ENCODE data around the gene ACSL4.

Gene ACSL4

DNA sequence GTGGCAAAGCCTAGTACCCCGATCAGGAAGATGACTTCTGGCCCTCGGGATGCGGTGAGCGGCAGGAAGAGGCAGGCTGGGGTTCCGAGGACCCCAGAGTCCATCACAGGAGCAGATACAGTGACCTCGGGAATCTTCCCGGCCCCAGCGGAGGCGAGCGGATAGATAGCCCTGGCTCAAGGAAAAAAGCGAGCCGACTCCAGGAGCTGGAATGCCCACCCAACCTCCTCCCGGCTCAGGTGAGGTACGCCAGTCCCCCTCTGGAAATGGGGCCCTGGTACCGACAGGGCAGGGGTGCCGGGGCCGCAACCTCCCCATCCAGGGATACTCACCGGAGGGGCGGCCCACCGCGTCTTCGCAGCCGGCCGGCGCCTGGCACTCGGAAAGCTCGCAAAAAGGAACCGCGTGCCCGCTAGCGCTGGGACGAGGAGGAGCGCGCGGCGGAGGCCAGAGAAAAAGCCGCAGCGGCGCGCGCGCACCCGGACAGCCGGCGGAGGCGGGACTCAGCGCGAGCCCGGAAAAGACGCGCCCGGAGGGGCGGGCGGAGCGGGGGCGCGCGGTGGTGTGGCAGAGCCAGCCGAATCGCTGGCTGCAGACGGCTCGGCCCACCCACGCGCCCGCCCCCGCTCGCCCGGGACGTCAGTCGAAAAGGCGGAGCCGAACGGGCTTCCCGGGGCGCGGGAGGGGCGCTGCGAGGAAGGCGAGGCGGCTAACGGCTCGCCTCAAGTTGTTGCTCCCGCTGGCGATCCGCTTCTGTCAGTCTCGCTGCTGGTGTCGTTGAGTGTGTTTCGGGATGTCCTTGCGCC is at the start of gene ACSL4:
Gene ACSL4, minus strand, starts transcription at position 451 of the 806 bp plus-strand sequence. CDS start 49,894 bp downstream, outside the sequence.
- peak within 1 kb of the TSS; percentile 98 for H3K27ac Mint-ChIP-seq
- peak; percentile 72 to 74 for DNase-seq (ENCODE audit: low spot score in 2 of 2)
- H3K4me3 Mint-ChIP-seq, result peak within 1 kb of the TSS; percentile 99
- H3K9me3 Mint-ChIP-seq, result no peaks in the 10 kb centered on the region
- peaks cover 15% of the 10 kb centered on the region for H3K4me1 Mint-ChIP-seq
- peak; percentile 90 for ATAC-seq (ENCODE audit: low read depth)
- H3K36me3 Mint-ChIP-seq, result peaks cover 3% of the 10 kb centered on the region
- no peaks in the 10 kb centered on the region for H3K27me3 Mint-ChIP-seq

DNA sequence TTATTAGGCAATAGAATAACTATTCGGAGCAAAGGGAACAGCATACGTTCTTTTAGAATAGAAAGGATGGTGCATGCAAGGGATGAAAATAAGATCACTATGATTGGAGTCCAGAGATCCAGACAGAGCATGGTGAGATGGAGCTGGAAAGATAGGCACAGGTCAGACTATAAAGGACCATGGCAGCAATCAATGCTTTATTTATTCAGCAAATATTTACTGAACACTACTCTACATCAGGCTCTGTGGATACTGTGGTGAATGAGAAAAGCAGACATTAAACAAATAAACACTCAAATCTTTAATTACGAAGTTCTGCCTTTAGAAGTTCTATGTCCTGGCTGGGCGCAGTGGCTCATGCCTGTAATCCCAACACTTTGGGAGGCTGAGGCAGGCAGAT is 44.7 kb upstream of the ACSL4 start:
- Mint-ChIP-seq H3K27me3 (no peaks in the 10 kb centered on the region), H3K27ac (no peak overlapping the region), H3K9me3 (no peaks in the 10 kb centered on the region), H3K4me3 (no peak overlapping the region), H3K36me3 (no peaks in the 10 kb centered on the region), H3K4me1 (no peaks in the 10 kb centered on the region)
- no peak for DNase-seq (ENCODE audit: low spot score in 2 of 2)
- no peak for ATAC-seq (ENCODE audit: low read depth)

DNA sequence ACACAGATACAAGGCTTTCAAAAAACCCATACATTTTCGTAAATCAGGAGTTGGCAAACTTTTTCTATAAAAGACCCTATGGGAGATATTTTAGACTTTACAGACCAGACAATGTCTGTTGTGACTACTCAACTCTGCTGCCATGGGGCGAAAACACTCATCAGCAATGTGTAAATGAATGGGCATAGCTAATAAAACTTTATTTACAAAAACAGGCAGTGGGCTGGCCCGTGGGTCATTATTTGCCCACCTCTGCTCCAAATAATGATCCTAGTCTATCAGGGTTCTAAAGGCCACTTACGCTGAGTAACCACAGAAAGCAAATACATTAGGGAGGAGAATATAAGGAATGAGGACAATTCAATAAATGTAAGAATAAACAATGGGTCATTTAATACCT is 43.9 kb upstream of the ACSL4 start:
- Mint-ChIP-seq H3K36me3 (no peaks in the 10 kb centered on the region), H3K27me3 (no peaks in the 10 kb centered on the region), H3K4me1 (no peaks in the 10 kb centered on the region), H3K27ac (no peak overlapping the region), H3K9me3 (no peaks in the 10 kb centered on the region), H3K4me3 (no peak overlapping the region)
- ATAC-seq (ENCODE audit: low read depth), result no peak
- no peak for DNase-seq (ENCODE audit: low spot score in 2 of 2)

DNA sequence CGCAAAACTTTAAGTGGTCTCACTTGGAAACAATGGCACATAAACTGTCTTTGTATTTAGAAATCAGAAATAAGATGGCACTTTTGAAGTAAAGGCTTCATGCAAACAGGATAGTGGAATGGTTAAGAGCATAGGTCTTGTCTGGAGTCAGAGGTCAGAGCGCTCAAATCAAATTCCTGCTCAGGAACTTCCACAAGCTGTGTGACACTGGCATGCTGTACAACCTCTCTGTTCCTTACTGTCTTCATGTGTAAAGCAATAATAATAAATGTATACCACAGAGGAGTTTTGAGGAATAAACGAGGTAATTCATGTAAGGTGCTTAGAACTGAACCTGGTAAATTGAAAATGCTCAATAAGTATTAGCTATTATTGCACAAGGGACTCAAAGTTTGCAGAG is 43.4 kb upstream of the ACSL4 start:
- no peak for ATAC-seq (ENCODE audit: low read depth)
- H3K27ac Mint-ChIP-seq, result no peak overlapping the region
- H3K9me3 Mint-ChIP-seq, result no peaks in the 10 kb centered on the region
- H3K27me3 Mint-ChIP-seq, result no peaks in the 10 kb centered on the region
- H3K4me3 Mint-ChIP-seq, result no peak overlapping the region
- no peak for DNase-seq (ENCODE audit: low spot score in 2 of 2)
- no peaks in the 10 kb centered on the region for H3K36me3 Mint-ChIP-seq
- H3K4me1 Mint-ChIP-seq, result no peaks in the 10 kb centered on the region

DNA sequence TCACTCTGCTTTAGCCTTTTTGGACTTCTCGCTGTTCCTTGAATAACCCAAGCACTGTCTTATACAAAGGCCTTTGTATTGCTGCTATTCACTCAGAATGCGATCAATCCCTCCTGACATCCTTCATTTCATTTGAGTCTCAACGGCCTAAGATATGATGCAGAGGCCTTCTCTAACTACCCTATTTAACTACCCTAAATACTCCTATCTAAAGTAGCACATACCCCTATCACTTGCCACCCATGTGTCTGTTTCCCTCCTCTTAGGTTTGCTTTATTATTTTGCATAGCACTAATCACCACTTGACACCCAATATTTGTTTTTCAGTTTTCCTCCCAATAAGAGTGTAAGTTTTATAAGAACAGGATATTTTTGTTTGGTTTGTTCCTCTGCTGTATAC is 42.3 kb upstream of the ACSL4 start:
- H3K27me3 Mint-ChIP-seq, result no peaks in the 10 kb centered on the region
- no peak overlapping the region for H3K27ac Mint-ChIP-seq
- no peak for ATAC-seq (ENCODE audit: low read depth)
- DNase-seq (ENCODE audit: low spot score in 2 of 2), result no peak
- H3K36me3 Mint-ChIP-seq, result no peaks in the 10 kb centered on the region
- no peaks in the 10 kb centered on the region for H3K4me1 Mint-ChIP-seq
- no peak overlapping the region for H3K4me3 Mint-ChIP-seq
- H3K9me3 Mint-ChIP-seq, result no peaks in the 10 kb centered on the region

DNA sequence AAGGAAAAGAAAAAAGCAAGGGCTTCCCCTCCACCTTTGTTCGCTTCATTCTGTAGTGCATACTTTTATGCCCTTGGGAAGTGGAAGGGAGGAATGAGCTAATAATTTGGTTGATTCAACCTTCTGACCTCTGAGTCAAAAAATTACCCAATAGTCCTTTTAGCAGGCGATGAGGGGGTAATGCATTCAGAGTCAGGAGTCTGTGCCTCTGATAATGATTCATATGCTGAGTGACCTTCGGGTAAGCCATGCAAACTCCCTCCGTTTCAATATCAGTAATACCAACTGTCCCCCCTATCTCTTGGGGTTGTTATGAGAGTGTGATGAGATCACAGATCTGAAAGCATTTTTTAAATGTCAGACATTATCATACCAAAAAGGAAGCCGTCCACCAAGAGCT is 41.6 kb upstream of the ACSL4 start:
- ATAC-seq (ENCODE audit: low read depth) (no peak), DNase-seq (ENCODE audit: low spot score in 2 of 2) (no peak)
- H3K27me3 Mint-ChIP-seq, result no peaks in the 10 kb centered on the region
- no peak overlapping the region for H3K4me3 Mint-ChIP-seq
- no peaks in the 10 kb centered on the region for H3K4me1 Mint-ChIP-seq
- no peaks in the 10 kb centered on the region for H3K36me3 Mint-ChIP-seq
- no peak overlapping the region for H3K27ac Mint-ChIP-seq
- peaks cover 3% of the 10 kb centered on the region for H3K9me3 Mint-ChIP-seq

DNA sequence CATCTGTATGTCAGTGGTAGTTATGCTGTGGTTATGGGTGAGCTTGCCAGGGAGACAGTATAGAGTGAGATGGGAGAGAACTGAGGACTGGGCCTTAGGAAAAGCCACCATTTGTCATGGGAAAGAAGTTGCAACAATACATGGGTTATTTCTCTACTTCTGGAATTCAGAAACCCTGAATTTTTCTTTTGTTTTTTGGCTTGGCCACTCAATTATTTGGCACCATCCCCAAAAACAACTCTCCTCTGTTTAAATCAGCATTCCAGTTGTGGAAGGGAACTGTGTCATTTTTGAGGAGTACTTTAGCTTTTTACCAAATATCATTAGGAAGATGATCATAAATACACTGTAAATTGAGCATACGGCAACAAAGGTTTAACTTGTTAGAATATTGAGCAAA is 41.1 kb upstream of the ACSL4 start:
- Mint-ChIP-seq H3K27ac (no peak overlapping the region), H3K4me3 (no peak overlapping the region), H3K9me3 (peaks cover 3% of the 10 kb centered on the region), H3K36me3 (no peaks in the 10 kb centered on the region), H3K27me3 (no peaks in the 10 kb centered on the region), H3K4me1 (no peaks in the 10 kb centered on the region)
- DNase-seq (ENCODE audit: low spot score in 2 of 2) (no peak), ATAC-seq (ENCODE audit: low read depth) (no peak)

DNA sequence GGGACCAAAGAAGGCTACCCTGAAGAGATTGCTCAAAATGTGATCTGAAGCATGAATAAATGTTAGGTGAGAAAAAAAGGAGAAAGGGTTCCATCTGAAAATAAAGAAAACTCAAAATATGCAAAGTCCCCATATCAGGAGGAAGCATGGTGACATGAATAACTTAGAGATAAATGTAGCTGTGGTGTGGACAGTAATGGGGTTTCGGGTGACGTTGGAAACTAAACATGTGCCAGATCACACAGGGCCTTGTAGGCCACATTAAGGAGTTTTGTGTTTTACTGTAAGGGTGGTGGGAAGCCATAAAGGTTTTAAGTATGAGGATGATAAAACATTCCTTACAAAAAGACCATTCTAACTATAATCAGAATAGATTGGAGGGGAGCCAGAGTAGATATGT is 40.3 kb upstream of the ACSL4 start:
- Mint-ChIP-seq H3K4me1 (no peaks in the 10 kb centered on the region), H3K4me3 (no peak overlapping the region), H3K27ac (no peak overlapping the region), H3K9me3 (peaks cover 3% of the 10 kb centered on the region), H3K36me3 (no peaks in the 10 kb centered on the region), H3K27me3 (no peaks in the 10 kb centered on the region)
- ATAC-seq (ENCODE audit: low read depth) (no peak), DNase-seq (ENCODE audit: low spot score in 2 of 2) (no peak)

DNA sequence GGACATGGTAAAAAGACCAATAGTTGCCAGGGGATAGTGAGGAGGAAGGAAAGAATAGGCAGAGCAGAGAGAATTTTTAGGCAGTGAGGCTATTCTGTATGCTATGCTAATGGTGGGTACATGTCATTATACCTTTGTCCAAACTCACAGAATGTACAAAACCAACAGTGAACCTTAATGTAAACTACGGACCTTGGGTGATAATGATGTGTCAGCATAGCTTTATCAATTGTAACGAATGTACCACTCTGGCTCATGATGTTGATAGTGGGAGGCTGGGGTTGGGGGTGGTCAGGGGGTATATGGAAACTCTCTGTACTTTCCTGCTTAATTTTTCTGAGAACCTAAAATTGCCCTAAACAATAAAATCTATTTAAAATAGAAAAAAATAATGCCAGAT is 37.7 kb upstream of the ACSL4 start:
- Mint-ChIP-seq H3K4me1 (no peaks in the 10 kb centered on the region), H3K9me3 (peaks cover 9% of the 10 kb centered on the region), H3K27ac (no peak overlapping the region), H3K4me3 (no peak overlapping the region), H3K36me3 (no peaks in the 10 kb centered on the region), H3K27me3 (no peaks in the 10 kb centered on the region)
- DNase-seq (ENCODE audit: low spot score in 2 of 2) (no peak), ATAC-seq (ENCODE audit: low read depth) (no peak)

DNA sequence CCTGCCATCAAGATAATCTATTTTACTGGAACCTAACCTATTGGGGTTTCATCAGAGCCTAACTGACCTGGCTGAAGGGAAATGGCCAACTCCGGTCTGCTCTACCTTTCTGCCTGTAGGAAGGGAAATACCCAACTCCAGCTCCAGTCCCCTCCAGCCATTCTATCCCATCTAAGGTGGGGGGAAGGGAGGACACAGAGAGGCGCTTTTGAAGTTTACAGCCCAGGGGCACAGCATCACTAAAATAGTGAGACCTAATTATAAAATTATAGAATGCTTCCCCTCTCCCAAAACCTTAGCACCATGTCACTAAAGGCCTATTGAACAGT is 27.8 kb upstream of the ACSL4 start:
- Mint-ChIP-seq H3K9me3 (peaks cover under 1% of the 10 kb centered on the region), H3K27me3 (no peaks in the 10 kb centered on the region), H3K4me1 (no peaks in the 10 kb centered on the region), H3K4me3 (no peak overlapping the region), H3K27ac (no peak overlapping the region), H3K36me3 (no peaks in the 10 kb centered on the region)
- DNase-seq (ENCODE audit: low spot score in 2 of 2) (no peak), ATAC-seq (ENCODE audit: low read depth) (no peak)

DNA sequence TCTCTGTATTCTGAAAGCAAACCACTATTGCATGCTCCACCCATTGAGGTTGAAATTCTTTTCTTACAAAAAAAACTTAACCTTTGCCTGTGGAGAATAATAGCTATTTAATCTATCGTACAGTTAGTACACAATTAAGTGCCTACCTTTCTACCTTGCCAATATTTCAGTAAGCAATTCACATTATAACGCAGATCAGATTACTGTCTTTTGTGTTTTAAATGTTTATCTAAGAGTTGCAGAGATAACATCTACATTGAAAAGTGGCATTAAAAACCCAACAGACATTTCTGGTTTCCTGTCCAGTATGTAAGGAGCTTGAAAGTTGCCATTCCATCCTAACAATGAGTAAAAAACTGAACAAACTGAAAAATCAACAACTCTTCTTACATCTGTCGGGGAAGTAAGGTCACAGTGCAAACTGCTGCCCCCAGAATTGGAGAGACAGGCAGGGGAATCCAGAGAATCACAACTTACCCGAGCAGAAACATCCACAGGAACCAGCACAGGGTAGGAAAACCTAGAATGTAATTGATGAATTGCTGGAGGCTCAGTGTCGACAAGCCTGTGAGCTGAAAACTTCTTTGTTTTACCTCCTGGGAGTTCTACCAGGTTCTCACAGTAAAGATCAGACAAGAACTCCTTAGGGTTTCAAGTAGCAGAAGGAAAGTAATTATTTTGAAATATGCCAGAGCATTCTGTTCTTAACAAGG is 27.3 kb upstream of the ACSL4 start:
- Mint-ChIP-seq H3K27me3 (no peaks in the 10 kb centered on the region), H3K9me3 (peaks cover 4% of the 10 kb centered on the region), H3K4me3 (no peak overlapping the region), H3K4me1 (no peaks in the 10 kb centered on the region), H3K36me3 (no peaks in the 10 kb centered on the region), H3K27ac (no peak overlapping the region)
- ATAC-seq (ENCODE audit: low read depth) (no peak), DNase-seq (ENCODE audit: low spot score in 2 of 2) (no peak)

DNA sequence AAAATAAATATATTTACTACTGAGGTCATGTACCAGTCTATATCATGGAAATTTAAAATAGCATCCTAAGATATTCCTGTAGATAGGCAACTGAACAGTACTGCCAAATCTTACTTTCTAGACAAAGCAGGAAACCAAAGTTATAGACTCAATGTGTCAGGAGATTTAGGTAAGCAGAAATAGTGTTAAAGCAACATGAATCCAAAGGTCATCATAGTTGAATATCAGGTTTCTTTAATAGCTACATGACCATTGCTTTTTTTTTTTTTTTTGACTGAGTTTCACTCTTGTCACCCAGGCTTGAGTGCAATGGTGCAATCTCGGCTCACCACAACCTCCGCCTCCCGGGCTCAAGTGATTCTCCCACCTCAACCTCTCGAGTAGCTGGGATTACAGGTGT is 20.2 kb upstream of the ACSL4 start:
- Mint-ChIP-seq H3K4me1 (no peaks in the 10 kb centered on the region), H3K4me3 (no peak overlapping the region), H3K27me3 (no peaks in the 10 kb centered on the region), H3K27ac (no peak overlapping the region), H3K36me3 (peaks cover 2% of the 10 kb centered on the region), H3K9me3 (peaks cover 4% of the 10 kb centered on the region)
- ATAC-seq (ENCODE audit: low read depth), result no peak
- DNase-seq (ENCODE audit: low spot score in 2 of 2), result no peak

DNA sequence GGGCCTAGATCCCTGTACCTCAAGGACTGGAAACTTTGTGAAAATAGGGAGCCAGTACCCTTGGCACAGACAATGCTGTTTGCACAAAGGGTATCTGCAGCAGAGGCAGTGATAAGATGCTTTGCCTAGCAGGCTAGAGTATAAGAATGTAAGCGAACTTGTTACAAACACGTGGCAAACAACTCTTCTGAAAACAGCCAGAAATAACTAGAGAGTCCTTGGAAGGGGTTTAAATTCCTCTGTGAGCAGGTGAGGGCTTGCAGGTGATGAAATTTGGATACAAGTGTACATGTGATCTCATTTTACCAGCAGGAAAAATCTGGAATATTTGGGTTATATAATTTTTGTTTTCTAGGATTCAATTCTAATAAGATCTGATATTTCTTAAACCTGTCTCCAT is 18.6 kb upstream of the ACSL4 start:
- no peak overlapping the region for H3K4me3 Mint-ChIP-seq
- peaks cover 4% of the 10 kb centered on the region for H3K9me3 Mint-ChIP-seq
- no peaks in the 10 kb centered on the region for H3K4me1 Mint-ChIP-seq
- H3K27ac Mint-ChIP-seq, result no peak overlapping the region
- H3K36me3 Mint-ChIP-seq, result peaks cover 2% of the 10 kb centered on the region
- H3K27me3 Mint-ChIP-seq, result no peaks in the 10 kb centered on the region
- DNase-seq (ENCODE audit: low spot score in 2 of 2), result no peak
- ATAC-seq (ENCODE audit: low read depth), result no peak

DNA sequence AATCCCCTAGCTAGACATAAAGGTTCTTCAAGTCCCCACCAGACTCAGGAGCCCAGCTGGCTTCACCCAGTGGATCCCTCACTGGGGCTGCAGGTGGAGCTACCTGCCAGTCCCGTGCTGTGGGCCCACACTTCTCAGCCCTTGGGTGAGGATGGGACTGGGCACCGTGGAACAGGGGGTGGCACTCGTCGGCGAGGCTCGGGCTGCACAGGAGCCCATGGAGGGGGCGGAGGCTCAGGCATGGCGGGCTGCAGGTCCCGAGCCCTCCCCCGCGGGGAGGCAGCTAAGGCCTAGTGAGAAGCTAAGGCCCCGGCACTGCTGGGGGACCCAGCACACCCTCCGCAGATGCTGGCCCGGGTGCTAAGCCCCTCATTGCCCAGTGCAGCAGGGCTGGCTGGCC is 16.1 kb upstream of the ACSL4 start:
- H3K27ac Mint-ChIP-seq, result no peak overlapping the region
- H3K4me3 Mint-ChIP-seq, result no peak overlapping the region
- no peaks in the 10 kb centered on the region for H3K9me3 Mint-ChIP-seq
- H3K36me3 Mint-ChIP-seq, result no peaks in the 10 kb centered on the region
- H3K27me3 Mint-ChIP-seq, result no peaks in the 10 kb centered on the region
- DNase-seq (ENCODE audit: low spot score in 2 of 2) (no peak), ATAC-seq (ENCODE audit: low read depth) (no peak)
- no peaks in the 10 kb centered on the region for H3K4me1 Mint-ChIP-seq

DNA sequence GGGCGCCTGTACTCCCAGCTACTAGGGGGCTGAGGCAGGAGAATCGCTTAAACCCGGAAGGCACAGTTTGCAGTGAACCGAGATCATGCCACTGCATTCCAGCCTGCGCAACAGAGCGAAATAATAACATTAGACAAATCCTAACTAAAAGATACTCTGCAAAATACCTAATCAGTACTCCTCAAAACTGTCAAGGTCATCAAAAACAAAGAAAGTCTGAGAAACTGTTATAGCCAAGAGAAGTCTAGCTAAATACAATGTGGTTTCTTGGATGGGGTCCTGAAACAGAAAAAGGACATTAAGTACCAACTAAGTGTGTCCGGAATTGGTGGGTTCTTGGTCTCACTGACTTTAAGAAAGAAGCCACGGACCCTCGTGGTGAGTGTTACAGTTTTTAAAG is 14.6 kb upstream of the ACSL4 start:
- Mint-ChIP-seq H3K27ac (no peak overlapping the region), H3K27me3 (no peaks in the 10 kb centered on the region), H3K36me3 (no peaks in the 10 kb centered on the region), H3K4me1 (peaks cover under 1% of the 10 kb centered on the region), H3K9me3 (no peaks in the 10 kb centered on the region), H3K4me3 (no peak overlapping the region)
- no peak for ATAC-seq (ENCODE audit: low read depth)
- DNase-seq (ENCODE audit: low spot score in 2 of 2), result no peak

All from memory B cell (primary cell).